Myocyte (in vitro differentiated cells): ENCODE measurements around the gene MAP6. TPM values are rescaled to one million over a fixed set of nuclear protein-coding genes. Genes with fewer than 3 reads are reported as not detected.
A peak's percentile ranks its signal among the peaks of the same experiment; 100 is the strongest.

Experiments used
- DNase-seq: peaks from one replicate; pipeline ENCODE4 v3.0.0-alpha.2; 2012; ENCODE audit warnings: low read depth
- total RNA-seq: library from RNA; depleted of rRNA; stranded (reverse); fragments of >200 nt; gene quantifications from 2 replicates; pipeline ENCODE4 v1.2.3, GENCODE V29; 2014

Gene MAP6
- total RNA-seq, 1 donor from 2014 or later: 0.21 TPM

GRCh38 chr11:75667255-75667830 lies 1.5 kb downstream of the MAP6 start:
- no peak for DNase-seq

GRCh38 chr11:75665990-75666389 lies 2.8 kb downstream of the MAP6 start:
- no peak for DNase-seq

DNA sequence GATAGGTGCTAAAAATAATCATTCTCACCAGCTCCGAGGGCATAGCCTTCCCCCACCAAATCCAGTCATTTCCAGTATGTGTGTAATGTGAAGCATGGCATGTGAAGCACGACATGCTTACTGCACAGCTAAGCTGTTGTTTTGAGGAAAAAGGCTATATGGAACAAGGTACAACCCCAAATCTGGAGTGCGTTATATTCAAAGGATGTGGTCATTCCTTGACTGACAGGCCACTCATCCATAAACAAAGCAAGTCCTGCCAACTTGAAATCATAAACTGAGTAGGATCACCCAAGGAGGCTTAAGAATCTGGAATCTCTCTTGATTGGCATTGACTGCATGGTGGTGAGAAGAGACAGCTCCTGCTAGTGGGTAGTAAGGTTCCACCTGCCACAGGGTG lies 3.7 kb downstream of the MAP6 start:
- DNase-seq: no peak

DNA sequence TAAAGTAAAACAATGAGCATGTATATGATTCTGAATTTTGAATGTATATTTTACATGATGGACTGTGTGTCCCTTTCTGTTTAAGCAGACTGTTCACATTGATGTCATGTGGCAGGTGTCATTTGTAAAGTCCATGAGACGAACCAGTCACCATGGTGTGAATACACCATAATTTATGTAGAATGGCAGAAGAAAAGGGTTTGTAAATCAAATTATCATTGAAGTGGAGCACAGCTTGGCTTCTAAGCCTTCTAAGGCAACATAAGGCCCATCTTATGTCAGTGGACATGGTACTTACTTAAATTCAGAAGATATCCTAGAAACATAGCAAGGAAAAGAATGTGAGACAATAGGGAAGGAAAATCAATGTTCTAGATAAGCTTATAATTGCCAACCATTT lies 4.4 kb downstream of the MAP6 start:
- no peak for DNase-seq

DNA sequence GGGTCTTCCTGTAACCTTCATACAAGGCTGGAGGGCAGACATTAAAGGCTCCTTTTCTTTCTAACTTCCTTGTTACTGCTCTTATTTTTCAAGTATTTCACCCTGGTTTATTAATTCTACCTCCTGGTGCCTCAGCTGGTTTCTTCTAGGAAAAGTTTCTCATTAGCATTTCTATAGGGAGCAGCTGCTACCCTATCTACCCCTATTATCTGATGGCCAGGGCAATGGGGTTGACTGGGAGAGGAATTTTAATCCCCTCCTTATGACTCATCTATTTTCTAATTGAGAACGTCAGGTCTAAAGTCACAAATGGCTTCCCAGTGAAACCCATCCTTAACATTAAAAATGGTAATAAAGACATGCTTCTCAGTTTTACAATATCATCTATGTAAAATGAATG lies 5.0 kb downstream of the MAP6 start:
- no peak for DNase-seq

- no peak for DNase-seq
These were observed 9.0 kb downstream of the MAP6 start for GRCh38 chr11:75659836-75660235.

- peak; percentile 90 for DNase-seq
These were observed 12.7 kb downstream of the MAP6 start for GRCh38 chr11:75656044-75656727.

DNA sequence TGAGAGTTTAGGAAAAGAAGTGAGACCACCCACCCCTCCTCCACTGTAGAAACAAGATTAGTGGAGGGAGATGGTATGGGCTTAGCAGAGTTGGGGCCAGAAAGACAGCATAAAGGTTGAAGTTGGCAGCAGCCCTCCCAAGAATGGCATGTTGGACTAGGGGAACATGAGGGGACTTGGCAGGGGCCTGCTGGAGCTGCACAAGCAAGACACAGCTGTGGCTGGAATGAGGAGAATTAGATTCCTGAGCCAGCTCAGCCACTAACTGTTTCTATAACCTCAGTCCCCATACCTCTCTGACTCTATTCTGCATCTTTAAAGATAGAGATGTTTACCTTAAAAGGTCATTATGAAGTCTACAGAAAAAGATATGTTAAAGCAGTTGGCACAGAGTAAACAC lies 13.2 kb downstream of the MAP6 start:
- DNase-seq: peak; percentile 77

- DNase-seq: peak; percentile 39
These were observed 14.5 kb downstream of the MAP6 start for GRCh38 chr11:75654314-75654713.

DNA sequence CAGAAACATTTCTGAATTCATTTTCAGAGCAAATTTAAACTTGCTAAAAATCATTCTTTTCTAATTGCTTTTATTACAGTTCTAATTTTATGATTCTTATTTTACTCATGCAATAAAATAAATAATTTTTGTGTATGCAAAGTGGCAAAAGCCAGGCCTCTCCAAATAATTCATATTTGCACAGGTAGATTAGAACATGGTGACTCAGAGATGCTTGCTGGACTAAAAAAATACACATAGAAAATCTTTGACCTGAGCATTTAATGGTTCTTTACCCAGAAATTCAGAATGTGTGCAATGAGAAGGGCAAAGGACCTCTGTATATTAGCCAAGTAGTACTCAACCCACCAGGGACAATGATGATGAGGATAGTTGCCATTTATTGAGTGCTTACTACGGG lies 15.3 kb downstream of the MAP6 start:
- no peak for DNase-seq

DNA sequence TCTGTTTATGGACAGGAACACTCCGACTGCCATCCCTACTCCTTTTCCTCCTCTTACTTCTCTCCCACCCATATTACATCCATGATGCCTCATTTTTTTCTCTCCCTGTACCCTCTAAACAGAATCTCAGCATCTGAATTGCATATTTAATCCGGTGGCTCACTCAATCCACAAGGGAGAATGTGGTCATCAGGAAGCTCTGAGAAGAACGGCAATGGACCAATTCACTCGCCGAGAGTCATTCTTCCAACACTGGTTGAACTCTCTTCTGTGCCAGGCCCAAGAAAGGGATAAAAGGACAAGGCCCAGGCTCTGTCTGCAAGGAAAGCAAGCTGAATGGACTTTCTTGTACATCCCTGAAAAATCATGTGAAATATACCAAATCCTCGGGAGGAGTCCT lies 15.9 kb downstream of the MAP6 start:
- DNase-seq: no peak

DNA sequence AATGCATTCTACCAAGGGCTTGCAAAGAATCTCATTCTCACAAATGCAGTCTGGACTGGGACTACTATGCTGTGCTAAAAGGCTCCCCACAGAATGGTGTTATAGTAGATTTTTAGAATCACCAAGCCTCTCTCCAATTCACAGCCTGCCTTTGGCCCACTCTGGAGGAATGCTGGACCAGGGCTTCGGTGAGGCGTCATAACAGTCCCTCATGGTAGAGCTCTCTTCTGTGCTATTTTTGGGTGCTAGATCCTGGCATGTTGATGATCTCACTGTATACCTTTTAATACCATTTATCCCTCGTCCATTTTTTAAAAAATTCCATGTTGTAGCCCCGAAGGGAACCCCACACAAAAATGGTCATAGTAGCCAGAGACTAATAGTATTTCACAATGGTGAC lies 17.6 kb downstream of the MAP6 start:
- DNase-seq: no peak

GRCh38 chr11:75650167-75650723 lies 18.6 kb downstream of the MAP6 start:
- DNase-seq: no peak

DNA sequence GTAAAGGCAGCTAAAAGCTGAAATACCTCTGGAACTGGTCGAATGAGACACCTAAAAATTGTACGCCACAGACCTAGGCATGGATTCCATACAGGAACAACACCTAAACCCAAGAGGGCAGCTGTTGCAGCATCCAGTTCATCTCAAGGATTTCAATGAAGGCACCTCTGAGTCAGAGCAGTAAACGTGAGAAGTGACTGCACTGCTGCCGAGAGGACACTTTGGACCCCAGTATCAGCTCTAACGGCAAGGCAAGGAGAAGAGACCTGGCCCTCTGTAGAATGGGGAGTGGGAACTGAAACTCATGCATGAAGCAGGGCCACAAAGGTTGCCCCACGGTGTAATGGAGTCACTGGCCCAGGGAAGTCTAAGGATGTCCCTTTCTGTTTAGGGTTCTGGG lies 23.9 kb downstream of the MAP6 start:
- no peak for DNase-seq

DNA sequence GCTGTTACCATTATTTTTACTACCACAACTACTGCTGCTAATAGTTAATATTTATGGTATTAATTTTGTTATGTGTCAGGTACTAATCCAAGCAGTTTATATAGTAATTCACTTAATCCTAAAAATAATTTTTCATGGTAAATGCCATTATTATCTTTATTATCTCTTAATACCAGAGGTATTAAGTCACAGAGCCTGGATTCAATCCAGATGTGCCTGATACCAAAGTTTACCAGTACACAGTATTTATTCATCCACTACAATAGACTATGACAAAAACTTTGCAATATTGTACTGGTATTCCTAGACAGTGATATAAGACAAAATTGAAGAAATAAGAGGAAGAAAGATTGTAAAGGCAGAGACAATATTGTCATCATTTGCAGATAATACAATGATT lies 24.5 kb downstream of the MAP6 start:
- no peak for DNase-seq

- no peak for DNase-seq
These were observed 26.3 kb downstream of the MAP6 start for GRCh38 chr11:75642402-75643113.

- peak; percentile 81 for DNase-seq
These were observed 29.1 kb downstream of the MAP6 start for GRCh38 chr11:75639762-75640181.

DNA sequence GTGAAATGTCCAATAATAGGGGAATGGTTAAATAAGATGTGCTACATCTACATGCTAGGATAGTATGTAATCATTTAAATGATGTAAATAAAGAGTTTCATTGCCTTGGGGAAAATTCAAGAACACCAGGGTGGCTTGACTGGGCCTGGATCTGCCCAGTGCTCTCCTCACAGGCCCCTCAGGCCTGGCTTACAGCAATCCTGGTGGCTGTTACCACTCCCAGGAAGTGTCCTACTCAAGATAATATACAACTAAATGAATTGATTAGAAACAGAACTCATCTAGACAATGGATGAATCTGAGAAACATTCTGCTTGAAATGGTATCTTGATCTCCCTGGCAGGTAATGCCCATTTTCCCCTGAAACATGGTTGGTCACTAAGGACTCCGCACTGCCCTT lies 30.8 kb downstream of the MAP6 start:
- DNase-seq: no peak

- peak; percentile 62 for DNase-seq
These were observed 33.6 kb downstream of the MAP6 start for GRCh38 chr11:75635066-75635862.

DNA sequence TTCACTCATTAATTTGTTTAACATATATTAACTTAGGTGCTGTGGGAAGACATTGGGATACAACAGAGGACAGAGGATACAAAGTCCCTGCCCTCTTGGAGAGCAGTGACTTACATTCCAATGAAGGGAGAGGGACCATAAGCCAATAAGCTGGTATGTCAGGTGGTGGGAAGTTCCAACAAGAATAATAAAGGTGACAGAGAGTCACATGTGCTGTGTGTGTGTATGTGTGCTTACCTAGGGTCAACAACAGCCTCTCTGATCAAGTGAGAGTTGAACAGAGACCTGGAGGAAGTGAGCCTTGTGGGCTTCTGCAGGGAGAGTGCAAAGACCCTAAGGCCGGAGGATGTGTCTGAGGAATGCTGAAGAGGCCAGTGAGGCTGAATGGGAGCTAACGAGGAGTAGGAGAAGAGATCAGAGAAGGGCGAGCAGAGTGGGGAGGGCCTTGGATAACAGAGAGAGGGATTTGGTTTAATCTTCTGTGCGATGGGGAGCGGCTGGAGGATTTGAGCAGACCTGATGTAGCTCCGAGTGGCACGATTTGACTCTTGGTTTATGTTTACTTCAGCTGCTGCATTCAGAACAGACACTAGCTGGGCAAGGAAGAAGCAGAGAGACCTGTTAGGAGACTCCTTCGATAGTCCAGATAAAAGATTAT lies 35.3 kb downstream of the MAP6 start:
- no peak for DNase-seq

GRCh38 chr11:75632962-75633361 lies 35.9 kb downstream of the MAP6 start:
- DNase-seq: no peak
